ENCODE data around the gene MB21D2.

GRCh38 chr3:192758654-192759053, 159.0 kb downstream of the MB21D2 start:
- TF ChIP-seq EZH2 (IDR thresholded peaks at IDR 0.05) (no peak), CTCF (IDR thresholded peaks at IDR 0.05) (no peak), EZH2phosphoT487 (IDR thresholded peaks at IDR 0.05) (no peak)
